HL-60 (cell line): ENCODE results near the gene ALDH4A1.

Experiments used
- TF ChIP-seq, protein P1 (sequence below): IDR thresholded peaks from 2 replicates; pipeline ENCODE4 v1.6.1; 2012; ENCODE audit warnings: low read depth; ENCODE audit not compliant: insufficient replicate concordance
- TF ChIP-seq, protein P2 (sequence below): IDR thresholded peaks from one replicate; pipeline ENCODE4 v1.5.1; 2011; ENCODE audit warnings: low read length, control low read depth, inconsistent platforms; ENCODE audit not compliant: insufficient read depth

DNA sequence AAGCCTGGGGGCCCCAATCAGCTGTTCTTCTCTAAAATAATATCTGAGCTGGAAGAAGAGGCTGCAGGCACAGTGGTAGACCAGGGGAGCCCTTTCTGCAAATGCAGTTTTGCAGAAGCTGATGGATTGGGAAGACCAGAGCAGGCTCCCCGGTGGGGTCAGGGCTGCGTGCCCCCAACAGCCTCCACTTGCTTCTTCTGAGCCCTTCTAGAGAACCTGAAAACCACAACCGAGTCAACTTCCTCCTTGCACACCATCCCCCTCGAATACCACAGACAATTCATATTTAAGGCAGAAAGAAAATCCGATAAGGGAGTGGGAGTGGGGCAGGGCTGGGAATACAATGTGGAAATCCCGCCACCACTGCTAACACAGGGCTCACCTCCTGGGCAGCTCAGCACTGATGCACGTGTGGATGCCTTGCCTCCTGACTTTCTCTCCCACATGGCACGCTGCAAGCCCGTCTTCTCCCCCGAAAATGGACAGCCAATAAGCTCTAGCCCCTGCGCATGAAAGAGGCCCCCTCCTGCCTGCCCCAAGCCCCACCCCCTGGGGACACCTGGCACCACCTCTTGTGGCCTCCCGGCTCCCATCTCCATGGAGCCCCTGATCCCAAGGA lies 25.4 kb upstream of the ALDH4A1 start:
- TF ChIP-seq, protein P1, sequence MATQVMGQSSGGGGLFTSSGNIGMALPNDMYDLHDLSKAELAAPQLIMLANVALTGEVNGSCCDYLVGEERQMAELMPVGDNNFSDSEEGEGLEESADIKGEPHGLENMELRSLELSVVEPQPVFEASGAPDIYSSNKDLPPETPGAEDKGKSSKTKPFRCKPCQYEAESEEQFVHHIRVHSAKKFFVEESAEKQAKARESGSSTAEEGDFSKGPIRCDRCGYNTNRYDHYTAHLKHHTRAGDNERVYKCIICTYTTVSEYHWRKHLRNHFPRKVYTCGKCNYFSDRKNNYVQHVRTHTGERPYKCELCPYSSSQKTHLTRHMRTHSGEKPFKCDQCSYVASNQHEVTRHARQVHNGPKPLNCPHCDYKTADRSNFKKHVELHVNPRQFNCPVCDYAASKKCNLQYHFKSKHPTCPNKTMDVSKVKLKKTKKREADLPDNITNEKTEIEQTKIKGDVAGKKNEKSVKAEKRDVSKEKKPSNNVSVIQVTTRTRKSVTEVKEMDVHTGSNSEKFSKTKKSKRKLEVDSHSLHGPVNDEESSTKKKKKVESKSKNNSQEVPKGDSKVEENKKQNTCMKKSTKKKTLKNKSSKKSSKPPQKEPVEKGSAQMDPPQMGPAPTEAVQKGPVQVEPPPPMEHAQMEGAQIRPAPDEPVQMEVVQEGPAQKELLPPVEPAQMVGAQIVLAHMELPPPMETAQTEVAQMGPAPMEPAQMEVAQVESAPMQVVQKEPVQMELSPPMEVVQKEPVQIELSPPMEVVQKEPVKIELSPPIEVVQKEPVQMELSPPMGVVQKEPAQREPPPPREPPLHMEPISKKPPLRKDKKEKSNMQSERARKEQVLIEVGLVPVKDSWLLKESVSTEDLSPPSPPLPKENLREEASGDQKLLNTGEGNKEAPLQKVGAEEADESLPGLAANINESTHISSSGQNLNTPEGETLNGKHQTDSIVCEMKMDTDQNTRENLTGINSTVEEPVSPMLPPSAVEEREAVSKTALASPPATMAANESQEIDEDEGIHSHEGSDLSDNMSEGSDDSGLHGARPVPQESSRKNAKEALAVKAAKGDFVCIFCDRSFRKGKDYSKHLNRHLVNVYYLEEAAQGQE: no peak
- TF ChIP-seq, protein P2, sequence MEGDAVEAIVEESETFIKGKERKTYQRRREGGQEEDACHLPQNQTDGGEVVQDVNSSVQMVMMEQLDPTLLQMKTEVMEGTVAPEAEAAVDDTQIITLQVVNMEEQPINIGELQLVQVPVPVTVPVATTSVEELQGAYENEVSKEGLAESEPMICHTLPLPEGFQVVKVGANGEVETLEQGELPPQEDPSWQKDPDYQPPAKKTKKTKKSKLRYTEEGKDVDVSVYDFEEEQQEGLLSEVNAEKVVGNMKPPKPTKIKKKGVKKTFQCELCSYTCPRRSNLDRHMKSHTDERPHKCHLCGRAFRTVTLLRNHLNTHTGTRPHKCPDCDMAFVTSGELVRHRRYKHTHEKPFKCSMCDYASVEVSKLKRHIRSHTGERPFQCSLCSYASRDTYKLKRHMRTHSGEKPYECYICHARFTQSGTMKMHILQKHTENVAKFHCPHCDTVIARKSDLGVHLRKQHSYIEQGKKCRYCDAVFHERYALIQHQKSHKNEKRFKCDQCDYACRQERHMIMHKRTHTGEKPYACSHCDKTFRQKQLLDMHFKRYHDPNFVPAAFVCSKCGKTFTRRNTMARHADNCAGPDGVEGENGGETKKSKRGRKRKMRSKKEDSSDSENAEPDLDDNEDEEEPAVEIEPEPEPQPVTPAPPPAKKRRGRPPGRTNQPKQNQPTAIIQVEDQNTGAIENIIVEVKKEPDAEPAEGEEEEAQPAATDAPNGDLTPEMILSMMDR: no peak
